Breast epithelium (tissue), 4 donors: ENCODE results near the gene FBXO30. TPM values are rescaled to one million over a fixed set of nuclear protein-coding genes. Genes with fewer than 3 reads are reported as not detected.

Experiments
- DNase-seq, 2 donors: peaks; one replicate each; pipeline ENCODE4 v3.0.0-alpha.2; 2019; ENCODE audit warnings: low spot score in 2 of 2
- H3K27ac ChIP-seq, 2 donors: fragments of 200-600 bp; sonication (generic) in 1 of 2; one replicate each; pipeline ENCODE4 v1.5.1; 2016 to 2019; ENCODE audit warnings: mild to moderate bottlenecking in 1 of 2
- H3K27me3 ChIP-seq, 2 donors: fragments of 200-600 bp; sonication (generic) in 1 of 2; one replicate each; pipeline versions ENCODE4 v1.5.1 to v1.6.0; 2017 to 2019; ENCODE audit warnings: control low read depth in 1 of 2, mild to moderate bottlenecking in 1 of 2
- H3K36me3 ChIP-seq: fragments of 200-600 bp; one replicate; pipeline ENCODE4 v1.5.1; 2019
- H3K4me1 ChIP-seq, 2 donors: fragments of 200-600 bp; sonication (generic); one replicate each; pipeline ENCODE4 v1.5.1; 2016 to 2019; ENCODE audit warnings: control low read depth in 1 of 2
- H3K4me3 ChIP-seq, 3 donors: fragments of 200-600 bp; sonication (generic); 1 replicate in 2 of 3; 2 replicates in 1 of 3; pipeline ENCODE4 v1.5.1; 2016 to 2019; ENCODE audit warnings: mild to moderate bottlenecking in 3 of 3, moderate library complexity in 2 of 3
- H3K9me3 ChIP-seq, 2 donors: fragments of 200-600 bp; sonication (generic) in 1 of 2; one replicate each; pipeline ENCODE4 v1.5.1; 2016 to 2019; ENCODE audit warnings: control low read depth in 1 of 2
- CTCF ChIP-seq, 3 donors: fragments of 450-650 bp; IDR thresholded peaks; one replicate each; pipeline ENCODE4 v1.5.1; 2016 to 2017; ENCODE audit warnings: antibody characterized with exemption in 3 of 3, mild to moderate bottlenecking in 3 of 3, moderate library complexity in 3 of 3
- POLR2A ChIP-seq: fragments of 450-650 bp; IDR thresholded peaks from one replicate; pipeline ENCODE4 v1.6.1; 2016; ENCODE audit warnings: antibody characterized with exemption, mild to moderate bottlenecking, moderate library complexity
- POLR2AphosphoS5 ChIP-seq, 3 donors: sonication (generic); formaldehyde crosslinking; IDR thresholded peaks; one replicate each; pipeline ENCODE4 v1.6.1; 2017; ENCODE audit warnings: antibody characterized with exemption in 3 of 3
- intact Hi-C: fragments of 100-400 bp; cut with DNase I; formaldehyde crosslinking; loops from one replicate; pipeline ENCODE4 v1.15.1; 2023; ENCODE audit warnings: low total_unique reads
- total RNA-seq, 3 donors: library from RNA; depleted of rRNA; stranded (reverse); fragments of >200 nt; gene quantifications; one replicate each; pipeline ENCODE4 v1.1.0, GENCODE V29; 2016

The FBXO30 gene
- total RNA-seq, 3 donors from 2014 or later, result 8.0 to 11.7 (median 8.2) TPM

DNA sequence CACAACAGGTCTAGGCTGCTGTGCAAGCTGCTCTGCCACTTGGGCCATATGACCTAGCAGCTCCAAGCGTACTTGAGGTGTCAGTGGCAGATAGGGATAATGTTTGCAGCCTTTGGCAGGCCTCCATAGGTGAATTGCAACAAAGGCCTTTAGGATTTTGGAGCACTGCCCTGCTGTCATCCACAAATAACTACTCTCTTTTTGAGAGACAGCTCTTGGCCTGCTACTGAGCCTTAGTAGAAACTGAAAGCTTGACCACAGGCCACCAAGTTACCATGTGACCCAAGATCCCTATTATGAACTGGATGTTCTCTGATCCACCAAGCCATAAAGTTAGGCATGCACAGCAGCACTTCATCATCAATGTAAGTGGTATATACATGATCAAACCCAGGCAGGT is 29.9 kb downstream of the FBXO30 start:
- intact Hi-C loops, result no loop called here

GRCh38 chr6:145783796-145784195 is 30.8 kb downstream of the FBXO30 start:
- H3K9me3 ChIP-seq, result peaks cover 0 to 7% of the 10 kb centered on the region in 2 donors
- no peaks in the 10 kb centered on the region for H3K36me3 ChIP-seq
- H3K27me3 ChIP-seq, result no peaks in the 10 kb centered on the region
- H3K4me1 ChIP-seq, result no peaks in the 10 kb centered on the region
- no peak overlapping the region for H3K4me3 ChIP-seq
- H3K27ac ChIP-seq, result no peak overlapping the region
- TF ChIP-seq POLR2AphosphoS5 (IDR thresholded peaks at IDR 0.05), result no peak
- no peak for TF ChIP-seq CTCF (IDR thresholded peaks at IDR 0.05)
- DNase-seq, result no peak
- intact Hi-C loops, result no loop called here

More for the DNA sequence above, 29.9 kb downstream of the FBXO30 start:
- DNase-seq, result no peak
- H3K36me3 ChIP-seq, result no peaks in the 10 kb centered on the region
- no peaks in the 10 kb centered on the region for H3K4me1 ChIP-seq
- H3K9me3 ChIP-seq, result peaks cover 0 to 4% of the 10 kb centered on the region in 2 donors
- H3K4me3 ChIP-seq, result no peak overlapping the region
- H3K27ac ChIP-seq, result no peak overlapping the region
- H3K27me3 ChIP-seq, result no peaks in the 10 kb centered on the region
- TF ChIP-seq CTCF (IDR thresholded peaks at IDR 0.05), result no peak
- no peak for TF ChIP-seq POLR2AphosphoS5 (IDR thresholded peaks at IDR 0.05)
- TF ChIP-seq POLR2A, result no peak

- Histone ChIP-seq H3K9me3 (peaks cover 0 to 7% of the 10 kb centered on the region in 2 donors), H3K27ac (no peak overlapping the region), H3K4me3 (no peak overlapping the region), H3K4me1 (no peaks in the 10 kb centered on the region), H3K27me3 (no peaks in the 10 kb centered on the region), H3K36me3 (no peaks in the 10 kb centered on the region)
- TF ChIP-seq CTCF (IDR thresholded peaks at IDR 0.05) (no peak), POLR2A (no peak), POLR2AphosphoS5 (IDR thresholded peaks at IDR 0.05) (no peak)
- intact Hi-C loops, result no loop called here
- no peak for DNase-seq
Observed at GRCh38 chr6:145772846-145773245, 41.7 kb downstream of the FBXO30 start.

DNA sequence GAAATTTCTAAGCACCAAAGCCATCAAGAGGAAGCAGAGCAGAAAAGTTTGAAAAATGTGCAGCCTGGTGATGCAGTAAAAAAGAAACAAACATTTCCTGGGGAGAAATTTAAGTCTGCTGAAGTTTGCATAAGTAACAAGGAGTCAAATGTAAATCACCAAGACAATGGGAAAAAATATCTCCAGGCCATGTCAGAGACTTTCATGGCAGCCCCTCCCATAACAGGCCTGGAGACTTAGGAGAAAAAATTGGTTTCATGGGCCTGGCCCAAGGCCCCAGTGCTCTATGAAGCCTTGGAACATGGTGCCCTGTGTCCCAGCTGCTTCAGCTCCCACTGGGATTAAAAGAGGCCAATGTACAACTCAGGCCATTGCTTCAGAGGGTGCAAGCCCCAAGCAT is 49.1 kb downstream of the FBXO30 start:
- intact Hi-C loops, result no loop called here
- H3K4me1 ChIP-seq, result no peaks in the 10 kb centered on the region
- no peak overlapping the region for H3K27ac ChIP-seq
- no peaks in the 10 kb centered on the region for H3K36me3 ChIP-seq
- H3K27me3 ChIP-seq, result no peaks in the 10 kb centered on the region
- H3K9me3 ChIP-seq, result no peaks in the 10 kb centered on the region
- TF ChIP-seq POLR2AphosphoS5 (IDR thresholded peaks at IDR 0.05) (no peak), POLR2A (no peak), CTCF (IDR thresholded peaks at IDR 0.05) (no peak)
- DNase-seq, result no peak
- no peak overlapping the region for H3K4me3 ChIP-seq

GRCh38 chr6:145763742-145764141 is 50.9 kb downstream of the FBXO30 start:
- no peak overlapping the region for H3K4me3 ChIP-seq
- intact Hi-C loops, result no loop called here
- no peaks in the 10 kb centered on the region for H3K27me3 ChIP-seq
- no peaks in the 10 kb centered on the region for H3K4me1 ChIP-seq
- no peak for TF ChIP-seq POLR2A
- TF ChIP-seq CTCF (IDR thresholded peaks at IDR 0.05), result no peak
- H3K36me3 ChIP-seq, result no peaks in the 10 kb centered on the region
- no peaks in the 10 kb centered on the region for H3K9me3 ChIP-seq
- DNase-seq, result no peak
- no peak overlapping the region for H3K27ac ChIP-seq
